IMR-90 (cell line): Measurements from ENCODE around the gene EZR. TPM values are rescaled to one million over a fixed set of nuclear protein-coding genes. Genes with fewer than 3 reads are reported as not detected.

Experiments used
- ATAC-seq: fragments of 200-7000 bp; cut with Tn5 transposase; 2 replicates; pipeline ENCODE4 v1.9.1; 2020; ENCODE audit warnings: low read depth, mild to moderate bottlenecking, moderate library complexity
- BruUV-seq: library from RNA; stranded (reverse); fragments of 400-500 nt; replicated peaks from 2 replicates; lab custom pipeline; 2021; lab: Mats Ljungman, UMichigan
- CTCF ChIA-PET: fragments of 300-600 bp; formaldehyde crosslinking; extraction: SDS; loops from one replicate; lab custom pipeline; 2021; ENCODE audit warnings: antibody characterized with exemption; lab: Yijun Ruan, JAX
- POLR2A ChIA-PET: fragments of 300-600 bp; sonication (Branson Sonifier 250); formaldehyde crosslinking; loops from one replicate; lab custom pipeline; 2022; ENCODE audit warnings: antibody characterized with exemption; ENCODE audit not compliant: unreplicated experiment; lab: Charles Lee
- DNase-seq: peaks from one replicate; pipeline ENCODE4 v3.0.0; 2013
- H2AFZ ChIP-seq: replicated peaks from 2 replicates; pipeline ENCODE3; 2013; ENCODE audit warnings: low read length, mild to moderate bottlenecking; ENCODE audit not compliant: poor library complexity
- H2AK5ac ChIP-seq: 2 replicates; pipeline ENCODE4 v1.6.1; 2013; ENCODE audit warnings: low read depth, low read length, inconsistent platforms
- H2AK9ac ChIP-seq: replicated peaks from 2 replicates; pipeline ENCODE3; 2013; ENCODE audit warnings: mild to moderate bottlenecking, low read depth, low read length, moderate library complexity; ENCODE audit not compliant: poor library complexity
- H2BK120ac ChIP-seq: 2 replicates; pipeline ENCODE4 v1.6.1; 2013; ENCODE audit warnings: low read depth, low read length, inconsistent platforms
- H2BK15ac ChIP-seq: 3 replicates; pipeline ENCODE4 v1.6.1; 2013; ENCODE audit warnings: low read depth, low read length, inconsistent platforms
- H2BK20ac ChIP-seq: 2 replicates; pipeline ENCODE4 v1.6.1; 2013; ENCODE audit warnings: low read depth, mild to moderate bottlenecking, inconsistent platforms, low read length, moderate library complexity
- H2BK5ac ChIP-seq: 2 replicates; pipeline ENCODE4 v1.6.1; 2013; ENCODE audit warnings: mild to moderate bottlenecking, low read depth, low read length, inconsistent platforms; ENCODE audit not compliant: poor library complexity, severe bottlenecking
- H3K14ac ChIP-seq: replicated peaks from 2 replicates; pipeline ENCODE4 v1.6.1; 2013; ENCODE audit warnings: low read depth, low read length, inconsistent platforms
- H3K18ac ChIP-seq: 2 replicates; pipeline ENCODE4 v1.6.1; 2013; ENCODE audit warnings: low read depth, low read length, control low read depth
- H3K23ac ChIP-seq: 2 replicates; pipeline ENCODE4 v1.6.1; 2013; ENCODE audit warnings: low read depth, low read length, inconsistent platforms
- H3K27ac ChIP-seq: 2 replicates; pipeline ENCODE4 v1.5.1; 2013; ENCODE audit warnings: mild to moderate bottlenecking, control low read depth, low read length; ENCODE audit not compliant: insufficient read depth
- H3K27me3 ChIP-seq: 2 replicates; pipeline ENCODE4 v1.6.1; 2013; ENCODE audit warnings: low read length; ENCODE audit not compliant: control insufficient read depth, insufficient read depth
- H3K36me3 ChIP-seq: 2 replicates; pipeline ENCODE4 v1.6.1; 2013; ENCODE audit warnings: low read length, mixed read lengths; ENCODE audit not compliant: control insufficient read depth, insufficient read depth
- H3K4ac ChIP-seq: 2 replicates; pipeline ENCODE4 v1.6.1; 2013; ENCODE audit warnings: low read depth, low read length, inconsistent platforms
- H3K4me1 ChIP-seq: 2 replicates; pipeline ENCODE4 v1.6.1; 2013; ENCODE audit warnings: low read length, mixed read lengths; ENCODE audit not compliant: control insufficient read depth, insufficient read depth
- H3K4me2 ChIP-seq: 2 replicates; pipeline ENCODE4 v1.6.1; 2013; ENCODE audit warnings: low read depth, mild to moderate bottlenecking, control low read depth, low read length, moderate library complexity
- H3K4me3 ChIP-seq: 2 replicates; pipeline ENCODE4 v1.5.1; 2013; ENCODE audit warnings: low read depth, mild to moderate bottlenecking, control low read depth, low read length, moderate library complexity; ENCODE audit not compliant: insufficient read depth
- H3K56ac ChIP-seq: 2 replicates; pipeline ENCODE4 v1.6.1; 2013; ENCODE audit warnings: low read length, inconsistent platforms; ENCODE audit not compliant: insufficient read depth; ENCODE audit errors: extremely low read depth
- H3K79me1 ChIP-seq, 2 experiments: 2 replicates each; pipeline ENCODE4 v1.6.1; 2013; ENCODE audit warnings: low read length in 2 of 2, inconsistent platforms in 1 of 2, low read depth in 1 of 2
- H3K9ac ChIP-seq: 2 replicates; pipeline ENCODE4 v1.6.1; 2013; ENCODE audit warnings: low read depth, low read length, control low read depth
- H3K9me1 ChIP-seq: 2 replicates; pipeline ENCODE4 v1.6.1; 2013; ENCODE audit warnings: low read length, inconsistent platforms; ENCODE audit not compliant: insufficient read depth
- H3K9me3 ChIP-seq: 2 replicates; pipeline ENCODE4 v1.6.1; 2013; ENCODE audit warnings: low read length; ENCODE audit not compliant: control insufficient read depth, insufficient read depth
- H4K20me1 ChIP-seq: 2 replicates; pipeline ENCODE4 v1.6.1; 2013; ENCODE audit warnings: low read length, inconsistent platforms; ENCODE audit not compliant: insufficient read depth
- H4K5ac ChIP-seq: 2 replicates; pipeline ENCODE4 v1.6.1; 2013; ENCODE audit warnings: mild to moderate bottlenecking, low read depth, low read length, control low read depth
- H4K8ac ChIP-seq, 2 experiments: 2 replicates each; pipeline ENCODE4 v1.6.1; 2013; ENCODE audit warnings: low read depth in 2 of 2, low read length in 2 of 2, control low read depth in 1 of 2, inconsistent platforms in 1 of 2
- H4K91ac ChIP-seq: 2 replicates; pipeline ENCODE4 v1.6.1; 2013; ENCODE audit warnings: low read depth, low read length, inconsistent platforms; ENCODE audit not compliant: insufficient read depth
- BHLHE40 ChIP-seq: fragments of 150-350 bp; IDR thresholded peaks from 2 replicates; pipeline ENCODE4 v1.6.1; 2016; ENCODE audit warnings: mild to moderate bottlenecking, low read depth, low read length
- CEBPB ChIP-seq: IDR thresholded peaks from 2 replicates; pipeline ENCODE4 v1.6.1; 2012; ENCODE audit warnings: low read depth, low read length, improper control_type of control experiment
- CHD1 ChIP-seq: IDR thresholded peaks from 2 replicates; pipeline ENCODE4 v1.6.1; 2012; ENCODE audit warnings: low read depth, low read length, improper control_type of control experiment
- FOS ChIP-seq: fragments of 150-350 bp; IDR thresholded peaks from 2 replicates; pipeline ENCODE4 v1.6.1; 2016; ENCODE audit warnings: low read depth, low read length
- MAFK ChIP-seq: IDR thresholded peaks from 2 replicates; pipeline ENCODE4 v1.6.1; 2012; ENCODE audit warnings: low read depth, low read length, improper control_type of control experiment
- MAZ ChIP-seq: IDR thresholded peaks from 2 replicates; pipeline ENCODE4 v1.6.1; 2012; ENCODE audit warnings: low read depth, mild to moderate bottlenecking, low read length, improper control_type of control experiment, moderate library complexity, borderline replicate concordance
- MXI1 ChIP-seq: IDR thresholded peaks from 2 replicates; pipeline ENCODE4 v1.6.1; 2012; ENCODE audit warnings: low read depth, mild to moderate bottlenecking, low read length, moderate library complexity, borderline replicate concordance
- NFE2L2 ChIP-seq: fragments of 150-350 bp; IDR thresholded peaks from 2 replicates; pipeline ENCODE4 v1.6.1; 2016; ENCODE audit warnings: low read depth, mild to moderate bottlenecking, low read length
- POLR2A ChIP-seq: IDR thresholded peaks from 2 replicates; pipeline ENCODE4 v1.6.1; 2012; ENCODE audit warnings: mild to moderate bottlenecking, low read depth, low read length
- RAD21 ChIP-seq: IDR thresholded peaks from 2 replicates; pipeline ENCODE4 v1.6.1; 2012; ENCODE audit warnings: low read length, improper control_type of control experiment
- RFX5 ChIP-seq: IDR thresholded peaks from 2 replicates; pipeline ENCODE4 v1.8.0; 2012; ENCODE audit warnings: low read depth, mild to moderate bottlenecking, low read length, moderate library complexity
- SMC3 ChIP-seq: fragments of 150-350 bp; IDR thresholded peaks from 2 replicates; pipeline ENCODE4 v1.6.1; 2016; ENCODE audit warnings: low read depth, mild to moderate bottlenecking, antibody characterized with exemption, low read length, moderate library complexity
- USF2 ChIP-seq: fragments of 150-350 bp; IDR thresholded peaks from 2 replicates; pipeline ENCODE4 v1.6.1; 2017; ENCODE audit warnings: mild to moderate bottlenecking, antibody characterized with exemption, low read length, low read depth
- WGBS, 2 experiments: methylation state at CpG; one replicate each; pipeline versions ENCODE4 v1.1.5 to v1.1.7; 2013; ENCODE audit warnings: missing lambda C conversion rate in 2 of 2; ENCODE audit not compliant: insufficient read length in 1 of 2; ENCODE audit errors: extremely low coverage in 2 of 2; 5-methylcytosine and 5-hydroxymethylcytosine counted together
- dilution Hi-C: fragments of 300-500 bp; cut with HindIII; formaldehyde crosslinking; loops from one replicate; pipeline ENCODE4 v1.14.3; 2018; ENCODE audit warnings: low sequenced_read_pairs; ENCODE audit not compliant: unreplicated experiment
- in situ Hi-C: fragments of 300-500 bp; cut with MboI; formaldehyde crosslinking; loops from 3 replicates; pipeline ENCODE4 v1.14.3; 2019; ENCODE audit warnings: low sequenced_read_pairs, inconsistent platforms, mixed read lengths
- intact Hi-C: fragments of 100-400 bp; cut with micrococcal nuclease; formaldehyde crosslinking; loops from 2 replicates; pipeline ENCODE4 v1.10.0; 2022
- polyA plus RNA-seq, 3 experiments: library from polyadenylated mRNA; depleted of rRNA; stranded (reverse); fragments of >200 nt; gene quantifications; 2 replicates each; pipeline ENCODE4 v1.2.3, GENCODE V29; 2012; ENCODE audit warnings: low replicate concordance in 1 of 3
- total RNA-seq: library from RNA; depleted of rRNA; stranded (reverse); fragments of >200 nt; gene quantifications from 2 replicates; pipeline ENCODE4 v1.2.3, GENCODE V29; 2012

The EZR gene
- total and polyA plus RNA-seq, 2 of the 4 experiments (the other 2 are of a cell fraction) = 83.8 to 145 TPM

- peaks cover 25% of the 10 kb centered on the region for H4K20me1 ChIP-seq
- intact Hi-C loops = no loop called here
- no peak for ATAC-seq
- H4K8ac ChIP-seq = no peak overlapping the region
- no peak overlapping the region for H2BK120ac ChIP-seq
- no peak overlapping the region for H3K27ac ChIP-seq
- no peak overlapping the region for H3K4ac ChIP-seq
- no peak overlapping the region for H2BK20ac ChIP-seq
- no peak overlapping the region for H4K5ac ChIP-seq
- no peak overlapping the region for H3K18ac ChIP-seq
- H3K4me3 ChIP-seq = no peak overlapping the region
- ChIA-PET CTCF (no interaction called here), POLR2A (no interaction called here)
- peaks cover 14% of the 10 kb centered on the region for H3K9me1 ChIP-seq
- peaks cover 5% of the 10 kb centered on the region for H3K36me3 ChIP-seq
- peaks cover 29 to 64% of the 10 kb centered on the region in 2 experiments for H3K79me1 ChIP-seq
- no peak overlapping the region for H4K91ac ChIP-seq
- H3K4me2 ChIP-seq = no peak overlapping the region
- no peaks in the 10 kb centered on the region for H3K9me3 ChIP-seq
- H2AK5ac ChIP-seq = no peak overlapping the region
- no peak overlapping the region for H3K56ac ChIP-seq
- H2AK9ac ChIP-seq = no peak overlapping the region
- dilution Hi-C loops = no loop called here
- TSS peak; percentile 5 for BruUV-seq
- no CpG with 5 or more reads among the region's 6 CpGs for WGBS, 2 experiments
- no peak overlapping the region for H3K23ac ChIP-seq
- H2AFZ ChIP-seq = no peak overlapping the region
- H3K9ac ChIP-seq = no peak overlapping the region
- no peak for DNase-seq
- H3K27me3 ChIP-seq = no peaks in the 10 kb centered on the region
- H2BK5ac ChIP-seq = no peak overlapping the region
- peaks cover 5% of the 10 kb centered on the region for H3K4me1 ChIP-seq
- no peak overlapping the region for H2BK15ac ChIP-seq
- in situ Hi-C loops = no loop called here
- H3K14ac ChIP-seq = no peak overlapping the region
- TF ChIP-seq MAZ (no peak), SMC3 (no peak), CEBPB (no peak), POLR2A (no peak), MAFK (no peak), MXI1 (no peak), USF2 (no peak), CHD1 (no peak), FOS (no peak), BHLHE40 (no peak), RFX5 (no peak), RAD21 (no peak), NFE2L2 (no peak)
Measured at GRCh38 chr6:158808442-158808833, 10.7 kb downstream of the EZR start.
